Measurements from ENCODE around the gene NHLRC4. TPM values are rescaled to one million over a fixed set of nuclear protein-coding genes. Genes with fewer than 3 reads are reported as not detected.

NHLRC4 gene
- total and polyA plus RNA-seq, 3 donors from 2014 or later, result 3.0 to 4.5 (median 4.5) TPM

DNA sequence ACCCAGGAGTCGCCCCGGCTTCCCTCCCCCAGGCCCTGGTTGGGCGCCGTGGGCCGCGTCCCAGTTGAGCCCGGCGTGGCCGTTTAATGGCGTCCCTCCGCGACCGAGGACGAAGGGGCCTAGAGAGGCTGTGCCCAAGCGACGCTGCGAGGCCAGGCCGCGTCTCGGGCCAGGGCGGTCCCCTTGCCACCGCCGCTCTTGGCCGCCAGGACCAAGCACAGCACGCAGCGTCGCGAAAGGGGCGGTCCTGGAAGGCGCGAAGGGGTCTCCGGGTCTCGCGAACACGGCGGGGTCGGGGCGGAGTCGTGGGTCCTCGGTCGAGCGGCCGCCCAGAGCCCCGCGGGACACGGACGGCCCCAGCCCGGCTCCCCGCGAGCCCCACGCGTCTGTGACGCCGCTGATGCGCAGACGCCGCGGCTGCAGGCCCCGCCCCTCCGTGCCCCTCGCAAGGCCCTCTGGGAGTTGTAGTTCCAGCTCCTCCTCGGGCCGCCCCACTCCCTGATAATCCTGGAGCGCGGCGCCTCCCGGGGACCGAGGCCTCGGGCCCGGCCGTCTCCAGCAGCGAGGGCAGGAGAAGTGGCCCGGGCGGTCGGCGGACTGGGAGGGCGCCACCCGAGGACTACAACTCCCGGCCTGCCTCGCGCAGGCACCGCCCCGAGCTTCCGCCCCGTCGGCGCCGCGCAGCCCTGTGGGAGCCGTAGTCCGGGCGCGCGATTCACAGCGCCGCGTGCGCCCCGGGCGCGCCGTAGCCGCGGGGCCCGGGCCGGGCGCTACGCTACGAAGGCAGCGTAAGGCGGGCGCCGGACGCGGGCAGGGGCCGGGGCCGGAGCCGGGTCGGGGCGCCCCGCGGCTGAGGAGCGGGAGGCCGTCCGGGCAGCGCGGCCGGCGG lies 39.5 kb upstream of the NHLRC4 start, which contains the start of gene CAPN15:
CAPN15 (plus strand) TSS at position 698 of the 889 bp plus-strand sequence. CDS start 19,127 bp downstream, outside the sequence.
- 0% methylated on average over 43 of the region's 129 CpGs; no CpG with 5 or more reads in 1 of the 2 donors for WGBS, 2 donors
- peaks cover 26% of the 10 kb centered on the region for H3K4me1 ChIP-seq
- intact Hi-C loops (cut with DNase I; ENCODE audit: low total_unique reads), result no loop called here
- peak within 1 kb of the TSS; percentile 98 to 99 for H3K27ac ChIP-seq
- no peaks in the 10 kb centered on the region for H3K9me3 ChIP-seq
- TF ChIP-seq POLR2A (IDR thresholded peaks at IDR 0.05), result peak; percentile 42
- TF ChIP-seq, protein P1, sequence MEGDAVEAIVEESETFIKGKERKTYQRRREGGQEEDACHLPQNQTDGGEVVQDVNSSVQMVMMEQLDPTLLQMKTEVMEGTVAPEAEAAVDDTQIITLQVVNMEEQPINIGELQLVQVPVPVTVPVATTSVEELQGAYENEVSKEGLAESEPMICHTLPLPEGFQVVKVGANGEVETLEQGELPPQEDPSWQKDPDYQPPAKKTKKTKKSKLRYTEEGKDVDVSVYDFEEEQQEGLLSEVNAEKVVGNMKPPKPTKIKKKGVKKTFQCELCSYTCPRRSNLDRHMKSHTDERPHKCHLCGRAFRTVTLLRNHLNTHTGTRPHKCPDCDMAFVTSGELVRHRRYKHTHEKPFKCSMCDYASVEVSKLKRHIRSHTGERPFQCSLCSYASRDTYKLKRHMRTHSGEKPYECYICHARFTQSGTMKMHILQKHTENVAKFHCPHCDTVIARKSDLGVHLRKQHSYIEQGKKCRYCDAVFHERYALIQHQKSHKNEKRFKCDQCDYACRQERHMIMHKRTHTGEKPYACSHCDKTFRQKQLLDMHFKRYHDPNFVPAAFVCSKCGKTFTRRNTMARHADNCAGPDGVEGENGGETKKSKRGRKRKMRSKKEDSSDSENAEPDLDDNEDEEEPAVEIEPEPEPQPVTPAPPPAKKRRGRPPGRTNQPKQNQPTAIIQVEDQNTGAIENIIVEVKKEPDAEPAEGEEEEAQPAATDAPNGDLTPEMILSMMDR (IDR thresholded peaks at IDR 0.05), result peak in 2 of 3 experiments; percentile 45 to 46
- DNase-seq, result peak; percentile 88
- no peaks in the 10 kb centered on the region for H3K27me3 ChIP-seq
- no peaks in the 10 kb centered on the region for H3K36me3 ChIP-seq (ENCODE audit: low read depth, missing control alignments)
- H3K4me3 ChIP-seq, result peak within 1 kb of the TSS; percentile 67 to 76

DNA sequence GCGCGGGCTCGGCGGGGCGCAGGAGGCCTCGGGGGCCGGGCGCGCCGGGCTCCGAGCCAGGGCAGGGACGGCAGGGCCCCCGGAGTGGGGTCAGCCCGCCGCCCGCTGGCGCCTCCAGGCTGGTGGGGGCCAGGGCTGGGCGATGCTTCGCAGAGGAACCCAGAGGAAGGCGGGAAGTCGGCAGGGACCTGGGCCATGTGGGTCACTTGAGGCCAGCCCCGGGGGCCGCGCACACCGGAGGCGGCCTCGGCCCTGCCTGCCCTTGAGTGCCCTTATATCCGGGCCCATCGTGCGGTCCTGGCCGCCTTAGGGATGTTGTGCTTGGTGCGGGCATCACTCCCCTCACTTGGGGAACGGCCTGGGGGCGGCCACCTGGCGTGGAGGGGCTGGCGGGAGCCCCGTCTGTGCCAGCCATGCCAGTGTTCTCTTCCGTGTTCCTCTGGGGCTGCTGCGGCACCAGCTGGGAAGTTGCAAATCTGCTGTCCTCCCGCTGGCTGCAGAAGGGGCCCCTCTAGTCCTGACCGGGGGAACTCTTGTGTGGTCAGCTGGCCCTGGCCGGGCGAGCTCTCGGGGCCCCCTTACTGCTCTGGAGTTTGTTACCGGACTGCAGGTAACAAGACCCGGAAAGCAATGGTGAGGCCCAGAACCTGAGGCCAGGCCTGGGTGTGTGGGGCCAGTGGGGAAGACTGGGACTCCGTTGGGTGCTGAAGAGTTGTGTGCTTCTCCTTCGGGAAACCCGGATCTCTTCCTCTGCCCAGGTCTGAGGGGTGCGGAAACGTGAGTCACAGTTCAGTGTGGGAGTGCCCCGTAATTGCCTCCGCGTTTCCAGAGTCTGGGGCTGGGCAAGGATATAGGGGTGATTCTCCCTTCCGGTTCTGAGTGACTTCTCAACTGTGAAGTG lies 38.4 kb upstream of the NHLRC4 start:
- Histone ChIP-seq H3K36me3 (ENCODE audit: low read depth, missing control alignments) (no peaks in the 10 kb centered on the region), H3K4me3 (peak overlapping the region; percentile 67 to 73), H3K4me1 (peaks cover 29% of the 10 kb centered on the region), H3K27me3 (no peaks in the 10 kb centered on the region), H3K27ac (peak overlapping the region; percentile 55 to 98), H3K9me3 (no peaks in the 10 kb centered on the region)
- intact Hi-C loops (cut with DNase I; ENCODE audit: low total_unique reads), result no loop called here
- TF ChIP-seq, protein P1 (IDR thresholded peaks at IDR 0.05), result no peak
- TF ChIP-seq POLR2A (IDR thresholded peaks at IDR 0.05), result no peak
- WGBS, 2 donors, result 9 to 14% methylated on average over 1 to 15 of the region's 55 CpGs
- DNase-seq, result no peak

DNA sequence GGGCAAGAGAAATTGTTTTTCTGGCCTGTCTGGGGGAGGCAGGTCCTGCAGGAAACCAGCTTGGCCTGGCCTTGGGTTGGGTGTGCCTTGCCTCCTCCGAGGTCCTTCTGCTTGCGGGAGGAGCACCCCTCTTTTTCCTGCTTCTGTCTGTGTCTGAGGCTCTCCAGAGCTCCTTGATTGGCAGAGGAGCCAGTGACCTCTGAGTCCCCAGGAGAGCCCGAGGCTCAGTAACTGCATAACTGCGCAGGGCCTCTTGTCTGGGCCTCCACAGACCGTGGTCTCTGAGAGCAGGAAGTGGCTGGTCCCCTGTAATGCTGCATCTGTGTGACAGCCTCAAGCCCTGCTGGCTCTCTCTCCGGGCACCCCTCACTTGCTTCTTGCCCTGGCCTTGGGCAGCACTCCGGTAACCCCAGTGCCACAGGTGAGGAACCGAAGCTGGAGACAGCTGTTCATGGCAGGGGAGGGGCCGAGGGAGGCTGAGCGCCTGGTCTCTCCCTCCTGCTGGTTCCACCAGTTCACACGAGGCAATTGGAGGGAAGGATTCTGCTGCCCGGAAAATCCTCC lies 37.7 kb upstream of the NHLRC4 start:
- H3K27ac ChIP-seq, result peak overlapping the region in 1 of 2 donors; percentile 98
- H3K9me3 ChIP-seq, result no peaks in the 10 kb centered on the region
- peak overlapping the region in 1 of 2 donors; percentile 73 for H3K4me3 ChIP-seq
- intact Hi-C loops (cut with DNase I; ENCODE audit: low total_unique reads), result no loop called here
- TF ChIP-seq POLR2A (IDR thresholded peaks at IDR 0.05), result no peak
- TF ChIP-seq, protein P1 (IDR thresholded peaks at IDR 0.05), result no peak
- WGBS, 2 donors, result 33 to 47% methylated on average over 10 to 12 of the region's 12 CpGs
- no peaks in the 10 kb centered on the region for H3K27me3 ChIP-seq
- H3K36me3 ChIP-seq (ENCODE audit: low read depth, missing control alignments), result no peaks in the 10 kb centered on the region
- no peak for DNase-seq
- H3K4me1 ChIP-seq, result peaks cover 36% of the 10 kb centered on the region

DNA sequence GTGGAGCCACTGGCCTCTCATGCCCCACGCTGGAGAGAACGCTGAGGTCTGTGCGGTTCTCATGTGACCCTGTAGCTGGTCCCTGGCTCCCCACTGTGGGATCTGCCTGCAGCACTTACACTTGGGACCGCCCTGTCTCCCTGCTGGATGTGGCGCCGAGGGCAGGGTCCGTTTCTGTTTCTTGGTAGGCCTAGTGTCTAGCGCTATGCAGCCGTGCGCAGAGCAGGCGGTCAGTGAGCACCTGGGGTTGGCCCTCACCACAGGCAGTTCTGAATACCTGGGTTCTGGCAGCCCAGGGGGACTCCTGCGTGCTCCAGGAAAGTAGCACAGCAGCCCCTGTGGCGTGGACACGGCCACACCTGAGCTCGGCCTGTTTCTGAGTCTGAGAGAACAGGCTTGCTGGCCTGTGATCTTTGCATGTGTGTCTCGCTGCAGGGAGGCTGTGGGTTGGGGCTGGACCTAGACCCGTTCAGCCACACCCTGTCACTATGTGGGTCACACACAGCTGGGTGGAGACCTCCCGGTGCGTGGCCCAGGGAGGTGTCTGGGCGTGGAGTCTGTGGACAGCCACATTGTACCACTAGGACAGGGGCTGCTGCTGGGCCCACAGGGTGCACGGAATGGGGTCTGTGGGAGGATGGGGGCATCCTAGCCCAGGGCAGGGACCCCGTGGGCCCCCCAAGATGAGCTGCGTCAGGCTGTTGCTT lies 36.5 kb upstream of the NHLRC4 start:
- WGBS, 2 donors, result 90 to 96% methylated on average over 13 to 23 of the region's 23 CpGs
- DNase-seq, result no peak
- Histone ChIP-seq H3K27ac (no peak overlapping the region), H3K4me3 (no peak overlapping the region), H3K4me1 (peaks cover 41% of the 10 kb centered on the region), H3K36me3 (ENCODE audit: low read depth, missing control alignments) (no peaks in the 10 kb centered on the region), H3K27me3 (no peaks in the 10 kb centered on the region), H3K9me3 (no peaks in the 10 kb centered on the region)
- intact Hi-C loops (cut with DNase I; ENCODE audit: low total_unique reads), result no loop called here
- TF ChIP-seq, protein P1 (IDR thresholded peaks at IDR 0.05), result no peak
- TF ChIP-seq POLR2A (IDR thresholded peaks at IDR 0.05), result no peak
